Activated T-cell treated with anti-CD3 and anti-CD28 coated beads, Interleukin-2, amount 50 U/mL, for 4 hours (primary cell): ENCODE measurements around the gene LYPLA2. TPM values are rescaled to one million over a fixed set of nuclear protein-coding genes. Genes with fewer than 3 reads are reported as not detected.
A peak's percentile ranks its signal among the peaks of the same experiment; 100 is the strongest.
"Not testable (repeated sequence)": the region's sequence is repeated elsewhere in the genome, so short reads cannot be mapped to it uniquely, and the experiment has no call there.

Experiments
- ATAC-seq, 2 donors: fragments of 200-7000 bp; cut with Tn5 transposase; one replicate each; pipeline ENCODE4 v1.10.0; 2021
- DNase-seq: peaks from one replicate; pipeline ENCODE4 v3.0.0-alpha.2; 2020
- H3K27me3 Mint-ChIP-seq: one replicate; pipeline ENCODE4 v1.8.0; 2021; ENCODE audit warnings: low read depth, mixed read lengths
- H3K36me3 Mint-ChIP-seq: one replicate; pipeline ENCODE4 v1.8.0; 2022; ENCODE audit warnings: mixed read lengths; ENCODE audit not compliant: insufficient read depth
- H3K4me1 Mint-ChIP-seq: one replicate; pipeline ENCODE4 v1.8.0; 2021; ENCODE audit warnings: low read depth, mixed read lengths
- H3K4me3 Mint-ChIP-seq: one replicate; pipeline ENCODE4 v1.8.0; 2021; ENCODE audit warnings: mild to moderate bottlenecking, moderate library complexity, mixed read lengths
- H3K9me3 Mint-ChIP-seq: one replicate; pipeline ENCODE4 v1.8.0; 2021; ENCODE audit warnings: mixed read lengths
- total RNA-seq, 3 donors: library from RNA; stranded (reverse); gene quantifications; one replicate each; pipeline ENCODE4 v1.2.1, GENCODE V29; 2021

The LYPLA2 gene
- total RNA-seq, 3 donors from 2014 or later = 132 to 146 (median 134) TPM

DNA sequence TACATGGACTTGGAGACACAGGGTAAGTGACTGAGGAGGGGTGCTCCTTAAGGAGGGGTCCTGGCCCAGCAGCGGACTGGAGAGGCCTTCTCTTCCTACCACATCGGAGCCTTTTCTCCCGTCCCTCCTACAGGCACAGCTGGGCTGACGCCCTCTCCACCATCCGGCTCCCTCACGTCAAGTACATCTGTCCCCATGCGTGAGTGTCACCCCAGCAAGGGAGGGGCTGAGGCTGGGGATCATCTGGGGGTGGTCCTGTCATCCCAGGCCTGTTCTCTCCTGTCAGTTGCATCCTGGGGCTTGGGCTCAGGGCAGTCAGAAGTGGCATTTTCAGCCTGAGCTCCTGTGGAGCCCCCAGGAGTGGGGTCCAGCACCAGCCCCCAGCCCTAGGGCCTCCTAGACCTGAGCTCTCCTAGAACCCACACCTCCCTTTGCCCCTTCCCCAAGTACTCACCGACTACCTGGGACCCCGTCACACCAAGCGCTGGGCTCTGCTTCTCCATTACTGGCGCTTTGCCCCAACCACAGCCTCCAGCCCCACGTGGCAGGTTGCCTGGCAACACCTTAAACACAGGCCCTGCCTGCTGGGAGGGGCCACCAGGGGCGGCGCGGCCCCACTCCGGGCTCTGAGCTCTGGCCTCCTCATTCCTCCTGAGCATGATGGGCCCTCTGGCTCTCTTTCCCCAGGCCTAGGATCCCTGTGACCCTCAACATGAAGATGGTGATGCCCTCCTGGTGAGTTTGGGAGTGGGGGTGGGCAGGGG is 2.3 kb downstream of the LYPLA2 start:
- DNase-seq = no peak
- H3K27me3 Mint-ChIP-seq = no peaks in the 10 kb centered on the region
- H3K4me3 Mint-ChIP-seq = peak overlapping the region; percentile 31
- peaks cover 4% of the 10 kb centered on the region for H3K36me3 Mint-ChIP-seq
- H3K9me3 Mint-ChIP-seq = no peaks in the 10 kb centered on the region
- ATAC-seq = no peak
- peaks cover 22% of the 10 kb centered on the region for H3K4me1 Mint-ChIP-seq

- H3K4me3 Mint-ChIP-seq = no peak overlapping the region
- H3K36me3 Mint-ChIP-seq = peaks cover 4% of the 10 kb centered on the region
- H3K9me3 Mint-ChIP-seq = no peaks in the 10 kb centered on the region
- peaks cover 25% of the 10 kb centered on the region for H3K4me1 Mint-ChIP-seq
- H3K27me3 Mint-ChIP-seq = no peaks in the 10 kb centered on the region
- no peak for ATAC-seq
- no peak for DNase-seq
Observed at GRCh38 chr1:23793861-23794731, 3.2 kb downstream of the LYPLA2 start.

GRCh38 chr1:23794732-23795182 is 3.8 kb downstream of the LYPLA2 start:
- not testable (repeated sequence) for H3K27me3 Mint-ChIP-seq, H3K36me3 Mint-ChIP-seq, H3K4me3 Mint-ChIP-seq, ATAC-seq, H3K9me3 Mint-ChIP-seq, DNase-seq
- peaks cover 31% of the 10 kb centered on the region for H3K4me1 Mint-ChIP-seq

- DNase-seq = no peak
- ATAC-seq = no peak
- Mint-ChIP-seq H3K4me1 (peaks cover 24% of the 10 kb centered on the region), H3K9me3 (no peaks in the 10 kb centered on the region), H3K27me3 (no peaks in the 10 kb centered on the region), H3K36me3 (peaks cover 4% of the 10 kb centered on the region), H3K4me3 (no peak overlapping the region)
Observed at GRCh38 chr1:23795676-23796465, 4.9 kb downstream of the LYPLA2 start.

DNA sequence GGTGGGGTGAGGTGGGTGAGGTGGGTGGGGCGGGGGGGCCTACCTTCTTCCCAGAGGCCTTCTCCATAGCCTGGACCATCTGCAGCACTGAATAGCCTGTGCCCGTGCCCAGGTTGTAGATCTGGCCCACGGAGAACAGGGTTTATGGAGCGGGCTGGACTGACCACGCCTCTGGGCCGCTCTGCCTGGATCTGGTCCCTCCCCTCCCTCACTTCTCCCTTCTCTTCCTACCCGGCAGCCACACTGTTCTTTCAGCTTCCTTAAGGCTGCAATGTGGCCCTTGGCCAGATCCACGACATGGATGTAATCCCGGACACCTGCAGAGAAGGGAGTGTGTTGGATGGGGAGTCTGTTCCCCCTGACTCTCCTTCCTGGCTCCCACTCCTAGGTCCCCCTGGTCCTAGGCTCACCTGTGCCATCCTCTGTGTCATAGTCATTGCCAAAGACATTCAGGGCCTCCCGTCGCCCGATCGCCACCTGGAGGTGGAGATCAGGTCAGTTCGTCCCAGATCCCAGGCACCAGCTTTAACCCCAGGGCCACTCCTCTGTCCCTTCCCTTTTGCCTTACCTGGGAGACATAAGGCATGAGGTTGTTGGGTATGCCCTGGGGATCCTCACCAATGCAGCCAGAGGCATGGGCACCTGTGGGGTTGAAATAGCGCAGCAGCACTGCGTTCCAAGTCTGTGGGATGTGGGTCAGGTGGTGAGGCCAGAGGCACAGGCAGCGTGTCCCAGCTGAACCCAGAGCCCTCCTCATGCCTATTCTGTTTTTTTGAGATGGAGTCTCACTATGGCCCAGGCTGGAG is 5.7 kb downstream of the LYPLA2 start:
- no peak overlapping the region for H3K4me3 Mint-ChIP-seq
- H3K9me3 Mint-ChIP-seq = no peaks in the 10 kb centered on the region
- DNase-seq = no peak
- ATAC-seq = no peak
- peaks cover 23% of the 10 kb centered on the region for H3K4me1 Mint-ChIP-seq
- peaks cover 4% of the 10 kb centered on the region for H3K36me3 Mint-ChIP-seq
- no peaks in the 10 kb centered on the region for H3K27me3 Mint-ChIP-seq

DNA sequence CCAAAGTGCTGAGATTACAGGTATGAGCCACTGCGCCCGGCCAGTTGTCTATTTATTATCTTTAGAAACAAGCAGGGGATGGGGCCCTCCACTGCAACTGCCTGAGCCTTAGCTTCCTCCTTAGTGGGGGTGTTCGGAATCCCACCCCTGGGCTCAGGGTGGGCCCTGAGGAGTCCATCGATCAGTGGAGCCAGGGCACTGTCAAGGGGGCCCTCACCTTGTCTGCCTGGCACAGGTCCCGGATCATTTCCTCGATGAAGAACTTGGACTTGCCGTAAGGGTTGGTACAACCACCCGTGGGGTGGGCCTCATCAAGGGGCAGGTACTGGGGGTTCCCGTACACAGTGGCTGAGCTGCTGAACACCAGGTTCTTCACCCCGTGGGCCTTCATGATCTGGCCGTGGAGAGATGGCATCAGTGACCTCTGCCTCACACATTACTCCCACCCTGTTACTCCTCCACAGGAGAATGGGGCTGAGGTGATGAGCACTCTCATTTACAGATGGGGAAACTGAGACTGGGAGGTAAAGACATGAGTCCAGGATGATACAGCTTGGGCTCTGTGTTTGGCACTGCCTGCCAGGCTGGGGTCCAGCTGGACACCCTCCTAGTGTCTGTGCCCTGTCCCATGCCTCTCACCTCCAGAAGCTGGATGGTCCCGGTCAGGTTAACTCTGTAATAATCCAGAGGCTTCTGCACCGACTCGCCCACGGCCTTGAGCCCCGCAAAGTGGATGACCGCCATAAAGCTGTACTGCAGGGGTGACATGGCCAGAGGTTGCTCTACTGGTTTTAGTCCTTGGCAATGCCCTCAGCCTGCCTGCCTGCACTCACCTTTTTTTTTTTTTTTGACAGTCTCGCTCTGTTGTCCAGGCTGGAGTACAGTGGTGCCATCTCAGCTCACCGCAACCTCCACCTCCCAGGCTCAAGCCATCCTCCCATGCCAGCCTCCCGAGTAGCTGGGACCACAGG is 6.8 kb downstream of the LYPLA2 start:
- Mint-ChIP-seq H3K9me3 (no peaks in the 10 kb centered on the region), H3K36me3 (peaks cover 4% of the 10 kb centered on the region), H3K4me3 (no peak overlapping the region), H3K4me1 (peaks cover 19% of the 10 kb centered on the region), H3K27me3 (no peaks in the 10 kb centered on the region)
- no peak for ATAC-seq
- no peak for DNase-seq

DNA sequence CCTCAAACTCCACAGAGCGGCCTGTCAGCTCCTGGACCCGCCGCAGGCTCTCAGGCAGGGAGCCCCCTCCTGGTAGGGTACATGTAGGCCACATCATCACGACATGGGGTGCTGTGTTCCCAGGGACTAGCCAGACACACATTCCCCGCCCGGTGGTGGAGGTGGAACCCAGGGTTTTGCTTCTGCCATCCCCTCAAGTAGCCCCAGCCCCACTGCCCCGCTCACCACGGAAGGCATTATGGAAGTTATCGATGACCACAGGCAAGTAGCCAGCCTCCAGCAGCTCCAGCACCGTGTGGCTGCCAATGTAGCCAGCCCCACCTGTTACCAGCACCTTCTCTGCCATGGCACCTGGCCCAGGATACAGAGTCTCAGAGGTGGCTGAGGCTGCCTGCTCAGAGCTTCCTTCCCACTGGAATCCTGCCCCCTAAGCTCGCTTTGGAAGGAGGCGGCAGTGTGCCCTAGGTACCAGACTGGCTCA is 7.8 kb downstream of the LYPLA2 start:
- Mint-ChIP-seq H3K36me3 (peaks cover 4% of the 10 kb centered on the region), H3K4me1 (peaks cover 16% of the 10 kb centered on the region), H3K9me3 (no peaks in the 10 kb centered on the region), H3K4me3 (peak overlapping the region; percentile 91), H3K27me3 (no peaks in the 10 kb centered on the region)
- no peak for DNase-seq
- no peak for ATAC-seq

DNA sequence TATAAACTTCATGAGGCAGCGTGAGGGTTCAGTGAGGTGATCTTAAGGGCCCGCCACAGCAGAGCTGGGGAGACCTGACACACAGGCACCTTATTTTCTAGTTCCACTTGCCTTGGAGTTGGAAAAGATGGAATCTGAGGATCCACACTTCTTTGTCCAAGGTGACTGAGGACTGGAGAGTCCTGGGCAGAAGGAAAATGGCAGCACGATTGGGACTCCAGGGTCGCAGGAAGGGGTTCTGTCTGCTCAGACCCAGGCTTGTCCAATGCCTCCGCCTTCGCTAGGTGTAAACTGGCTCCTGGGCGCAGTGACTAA is 8.3 kb downstream of the LYPLA2 start:
- Mint-ChIP-seq H3K27me3 (no peaks in the 10 kb centered on the region), H3K4me1 (peaks cover 16% of the 10 kb centered on the region), H3K36me3 (peaks cover 4% of the 10 kb centered on the region), H3K9me3 (no peaks in the 10 kb centered on the region), H3K4me3 (peak overlapping the region; percentile 91)
- ATAC-seq (no peak), DNase-seq (no peak)

DNA sequence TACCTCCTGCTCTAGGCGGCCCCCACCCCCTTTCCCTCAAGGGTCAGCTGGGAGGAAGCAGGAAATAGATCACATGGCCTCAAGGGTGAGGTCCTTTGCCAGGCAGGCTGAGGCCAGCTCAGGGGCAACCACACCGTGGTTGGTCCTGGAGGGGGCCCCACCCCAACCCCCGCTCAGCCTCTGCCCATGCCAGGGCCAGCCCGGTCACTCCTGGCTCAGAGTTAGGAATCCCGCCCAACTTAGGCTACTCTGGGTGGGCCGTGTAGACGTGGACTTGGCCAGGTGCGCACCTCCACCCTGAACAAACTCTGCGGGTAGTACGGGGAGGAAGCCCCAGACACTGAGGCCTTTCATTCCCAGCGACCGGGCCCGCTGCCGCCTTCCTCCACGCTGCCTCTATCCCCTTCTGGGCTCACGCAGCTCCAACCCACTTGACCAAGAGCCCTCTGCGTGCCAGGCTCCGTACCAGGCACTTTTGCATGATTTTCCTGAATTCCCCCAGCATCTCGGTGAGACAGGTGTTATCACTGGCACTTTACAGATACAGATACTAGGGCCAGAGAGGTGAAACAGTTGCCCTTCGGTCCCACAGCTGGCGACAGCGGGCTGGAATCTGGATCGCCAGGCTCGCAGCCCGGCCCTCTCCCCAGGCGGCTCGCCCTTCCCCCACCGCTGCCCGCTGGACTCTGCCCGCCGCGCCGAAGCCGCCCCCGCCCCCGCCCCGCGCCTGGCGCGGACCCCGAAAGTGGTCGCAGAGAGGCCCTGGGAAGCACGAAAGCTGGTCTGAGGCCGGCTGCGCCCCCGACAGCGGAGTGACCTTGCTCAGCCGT is 8.8 kb downstream of the LYPLA2 start:
- DNase-seq = peak; percentile 18
- Mint-ChIP-seq H3K9me3 (no peaks in the 10 kb centered on the region), H3K4me1 (peaks cover 16% of the 10 kb centered on the region), H3K27me3 (no peaks in the 10 kb centered on the region), H3K36me3 (peaks cover 4% of the 10 kb centered on the region), H3K4me3 (peak overlapping the region; percentile 91)
- peak; percentile 3 to 4 for ATAC-seq

GRCh38 chr1:23800400-23801337 is 9.7 kb downstream of the LYPLA2 start, which contains the start of gene GALE:
Gene GALE (minus strand): TSS chr1:23800754. CDS start chr1:23799007, 1,747 bp downstream.
- peaks cover 4% of the 10 kb centered on the region for H3K36me3 Mint-ChIP-seq
- peak; percentile 96 for DNase-seq
- ATAC-seq = peak; percentile 90 to 92

DNA sequence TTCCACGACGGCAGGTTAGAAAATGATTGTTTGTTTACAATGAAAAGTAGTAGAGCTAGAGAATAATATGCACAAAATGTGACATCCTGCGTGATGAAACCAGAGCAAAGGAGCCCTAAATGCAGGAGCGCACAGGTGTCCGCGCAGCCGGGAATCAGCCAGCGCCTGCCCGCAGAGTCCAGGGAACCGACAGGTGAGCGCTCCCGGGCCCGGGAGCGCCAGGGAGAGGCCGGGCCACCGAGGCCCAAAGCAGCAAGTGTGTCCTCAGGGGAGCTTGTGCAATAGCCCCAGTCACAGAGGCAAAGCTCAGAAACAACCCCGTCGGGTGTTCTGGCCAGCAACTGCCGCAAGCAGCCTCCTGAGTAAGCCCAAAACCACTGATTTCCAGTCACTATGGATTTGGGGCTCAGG is 10.4 kb downstream of the LYPLA2 start:
- Mint-ChIP-seq H3K4me1 (peaks cover 16% of the 10 kb centered on the region), H3K36me3 (peaks cover 4% of the 10 kb centered on the region), H3K9me3 (no peaks in the 10 kb centered on the region), H3K4me3 (peak overlapping the region; percentile 91), H3K27me3 (no peaks in the 10 kb centered on the region)
- ATAC-seq (no peak), DNase-seq (no peak)

More at GRCh38 chr1:23800400-23801337, 9.7 kb downstream of the LYPLA2 start, which contains the start of gene GALE:
- no peaks in the 10 kb centered on the region for H3K9me3 Mint-ChIP-seq
- no peaks in the 10 kb centered on the region for H3K27me3 Mint-ChIP-seq
- peaks cover 16% of the 10 kb centered on the region for H3K4me1 Mint-ChIP-seq
- H3K4me3 Mint-ChIP-seq = peak within 1 kb of the TSS; percentile 91
